Measurements from ENCODE around the gene GNAI1.

GNAI1 gene

GRCh38 chr7:80249619-80250295, 115.1 kb downstream of the GNAI1 start:
- POLR2A ChIA-PET, result no interaction called here
- CTCF ChIA-PET, result interaction anchor here (0.8 kb wide), 1 partner anchor 142 kb away, joined by 4 read pairs; no protein-coding TSS in a partner anchor
- H3K4me3 ChIP-seq (ENCODE audit: low read depth, low read length), result no peak overlapping the region
- DNase-seq (ENCODE audit: low read depth, low spot score), result no peak
- TF ChIP-seq CTCF (IDR thresholded peaks at IDR 0.05; ENCODE audit: insufficient read depth, low read length, missing control alignments), result no peak

- DNase-seq (ENCODE audit: low read depth, low spot score), result no peak
- no peak for TF ChIP-seq CTCF (IDR thresholded peaks at IDR 0.05; ENCODE audit: insufficient read depth, low read length, missing control alignments)
- ChIA-PET POLR2A (no interaction called here), CTCF (no interaction called here)
- no peak overlapping the region for H3K4me3 ChIP-seq (ENCODE audit: low read depth, low read length)
These were observed 118.6 kb downstream of the GNAI1 start for GRCh38 chr7:80253237-80253636.

GRCh38 chr7:80253653-80254052, 119.0 kb downstream of the GNAI1 start:
- TF ChIP-seq CTCF (IDR thresholded peaks at IDR 0.05; ENCODE audit: insufficient read depth, low read length, missing control alignments), result no peak
- POLR2A ChIA-PET, result no interaction called here
- no peak for DNase-seq (ENCODE audit: low read depth, low spot score)
- no peak overlapping the region for H3K4me3 ChIP-seq (ENCODE audit: low read depth, low read length)
- CTCF ChIA-PET, result no interaction called here

GRCh38 chr7:80255656-80256055, 121.0 kb downstream of the GNAI1 start:
- CTCF ChIA-PET, result interaction anchor here (1.2 kb wide), 1 partner anchor 22 kb away, joined by 3 read pairs; no protein-coding TSS in a partner anchor
- POLR2A ChIA-PET, result no interaction called here
- no peak for TF ChIP-seq CTCF (IDR thresholded peaks at IDR 0.05; ENCODE audit: insufficient read depth, low read length, missing control alignments)
- DNase-seq (ENCODE audit: low read depth, low spot score), result no peak
- H3K4me3 ChIP-seq (ENCODE audit: low read depth, low read length), result no peak overlapping the region

- TF ChIP-seq CTCF (IDR thresholded peaks at IDR 0.05; ENCODE audit: insufficient read depth, low read length, missing control alignments), result no peak
- POLR2A ChIA-PET, result no interaction called here
- CTCF ChIA-PET, result interaction anchor here (0.8 kb wide), 1 partner anchor 135 kb away, joined by 3 read pairs; no protein-coding TSS in a partner anchor
- peak; percentile 47 for DNase-seq (ENCODE audit: low read depth, low spot score)
- H3K4me3 ChIP-seq (ENCODE audit: low read depth, low read length), result no peak overlapping the region
These were observed 123.1 kb downstream of the GNAI1 start for GRCh38 chr7:80257756-80258155.

GRCh38 chr7:80260606-80261005, 126.0 kb downstream of the GNAI1 start:
- CTCF ChIA-PET, result no interaction called here
- DNase-seq (ENCODE audit: low read depth, low spot score), result no peak
- no peak overlapping the region for H3K4me3 ChIP-seq (ENCODE audit: low read depth, low read length)
- POLR2A ChIA-PET, result no interaction called here
- TF ChIP-seq CTCF (IDR thresholded peaks at IDR 0.05; ENCODE audit: insufficient read depth, low read length, missing control alignments), result no peak

Measured in AG04449 (cell line).